ENCODE measurements around the gene SPRR5. TPM values are rescaled to one million over a fixed set of nuclear protein-coding genes. Genes with fewer than 3 reads are reported as not detected.

The SPRR5 gene
- total RNA-seq, 1 experiment from 2014 or later = not detected

- Histone ChIP-seq H3K36me3 (ENCODE audit: insufficient read depth, low read length) (no peaks in the 10 kb centered on the region), H3K4me2 (ENCODE audit: low read depth, low read length, poor library complexity, severe bottlenecking) (no peak overlapping the region), H3K9ac (ENCODE audit: low read length) (no peak overlapping the region), H4K20me1 (ENCODE audit: insufficient read depth, low read depth, low read length) (no peaks in the 10 kb centered on the region), H3K27me3 (ENCODE audit: low read length) (no peaks in the 10 kb centered on the region), H3K4me1 (ENCODE audit: low read length) (peaks cover 9% of the 10 kb centered on the region), H3K4me3 (ENCODE audit: low read length) (no peak overlapping the region), H3K27ac (ENCODE audit: low read length) (no peak overlapping the region), H3K9me3 (ENCODE audit: low read length) (no peaks in the 10 kb centered on the region), H3K9me2 (replicated peaks; ENCODE audit: insufficient read depth, low read length) (no peaks in the 10 kb centered on the region), H2AFZ (ENCODE audit: low read length) (no peak overlapping the region), H3K79me2 (ENCODE audit: low read length) (no peaks in the 10 kb centered on the region)
- no peak for DNase-seq
These were observed 12.3 kb downstream of the SPRR5 start for GRCh38 chr1:152959273-152959672.

GRCh38 chr1:152959801-152960451, 12.9 kb downstream of the SPRR5 start:
- H3K4me3 ChIP-seq (ENCODE audit: low read length) = no peak overlapping the region
- H3K36me3 ChIP-seq (ENCODE audit: insufficient read depth, low read length) = no peaks in the 10 kb centered on the region
- no peaks in the 10 kb centered on the region for H3K9me3 ChIP-seq (ENCODE audit: low read length)
- no peak overlapping the region for H3K27ac ChIP-seq (ENCODE audit: low read length)
- H3K4me2 ChIP-seq (ENCODE audit: low read depth, low read length, poor library complexity, severe bottlenecking) = no peak overlapping the region
- DNase-seq = no peak
- H2AFZ ChIP-seq (ENCODE audit: low read length) = no peak overlapping the region
- no peak overlapping the region for H3K9ac ChIP-seq (ENCODE audit: low read length)
- no peaks in the 10 kb centered on the region for H3K79me2 ChIP-seq (ENCODE audit: low read length)
- H3K4me1 ChIP-seq (ENCODE audit: low read length) = peaks cover 9% of the 10 kb centered on the region
- no peaks in the 10 kb centered on the region for H3K27me3 ChIP-seq (ENCODE audit: low read length)
- H3K9me2 ChIP-seq (replicated peaks; ENCODE audit: insufficient read depth, low read length) = no peaks in the 10 kb centered on the region
- H4K20me1 ChIP-seq (ENCODE audit: insufficient read depth, low read depth, low read length) = no peaks in the 10 kb centered on the region

GRCh38 chr1:152960452-152961044, 13.5 kb downstream of the SPRR5 start:
- no peaks in the 10 kb centered on the region for H3K27me3 ChIP-seq (ENCODE audit: low read length)
- H3K79me2 ChIP-seq (ENCODE audit: low read length) = no peaks in the 10 kb centered on the region
- peaks cover 9% of the 10 kb centered on the region for H3K4me1 ChIP-seq (ENCODE audit: low read length)
- no peaks in the 10 kb centered on the region for H3K9me3 ChIP-seq (ENCODE audit: low read length)
- no peak overlapping the region for H3K9ac ChIP-seq (ENCODE audit: low read length)
- no peak overlapping the region for H3K27ac ChIP-seq (ENCODE audit: low read length)
- H2AFZ ChIP-seq (ENCODE audit: low read length) = no peak overlapping the region
- peak overlapping the region; percentile 32 for H3K4me2 ChIP-seq (ENCODE audit: low read depth, low read length, poor library complexity, severe bottlenecking)
- no peak overlapping the region for H3K4me3 ChIP-seq (ENCODE audit: low read length)
- H3K36me3 ChIP-seq (ENCODE audit: insufficient read depth, low read length) = no peaks in the 10 kb centered on the region
- H3K9me2 ChIP-seq (replicated peaks; ENCODE audit: insufficient read depth, low read length) = no peaks in the 10 kb centered on the region
- peak; percentile 86 for DNase-seq
- no peaks in the 10 kb centered on the region for H4K20me1 ChIP-seq (ENCODE audit: insufficient read depth, low read depth, low read length)

GRCh38 chr1:152961226-152961891, 14.4 kb downstream of the SPRR5 start:
- Histone ChIP-seq H4K20me1 (ENCODE audit: insufficient read depth, low read depth, low read length) (no peaks in the 10 kb centered on the region), H3K9ac (ENCODE audit: low read length) (no peak overlapping the region), H3K4me1 (ENCODE audit: low read length) (peaks cover 9% of the 10 kb centered on the region), H3K4me2 (ENCODE audit: low read depth, low read length, poor library complexity, severe bottlenecking) (peak overlapping the region; percentile 32), H3K27ac (ENCODE audit: low read length) (no peak overlapping the region), H3K9me3 (ENCODE audit: low read length) (no peaks in the 10 kb centered on the region), H3K36me3 (ENCODE audit: insufficient read depth, low read length) (no peaks in the 10 kb centered on the region), H3K4me3 (ENCODE audit: low read length) (no peak overlapping the region), H3K27me3 (ENCODE audit: low read length) (no peaks in the 10 kb centered on the region), H3K79me2 (ENCODE audit: low read length) (no peaks in the 10 kb centered on the region), H3K9me2 (replicated peaks; ENCODE audit: insufficient read depth, low read length) (no peaks in the 10 kb centered on the region), H2AFZ (ENCODE audit: low read length) (no peak overlapping the region)
- no peak for DNase-seq

- H3K9me3 ChIP-seq (ENCODE audit: low read length) = no peaks in the 10 kb centered on the region
- H2AFZ ChIP-seq (ENCODE audit: low read length) = no peak overlapping the region
- no peaks in the 10 kb centered on the region for H3K9me2 ChIP-seq (replicated peaks; ENCODE audit: insufficient read depth, low read length)
- peak; percentile 31 for DNase-seq
- H3K9ac ChIP-seq (ENCODE audit: low read length) = no peak overlapping the region
- no peaks in the 10 kb centered on the region for H3K36me3 ChIP-seq (ENCODE audit: insufficient read depth, low read length)
- peaks cover 9% of the 10 kb centered on the region for H3K4me1 ChIP-seq (ENCODE audit: low read length)
- no peak overlapping the region for H3K27ac ChIP-seq (ENCODE audit: low read length)
- H3K79me2 ChIP-seq (ENCODE audit: low read length) = no peaks in the 10 kb centered on the region
- no peak overlapping the region for H3K4me2 ChIP-seq (ENCODE audit: low read depth, low read length, poor library complexity, severe bottlenecking)
- no peaks in the 10 kb centered on the region for H4K20me1 ChIP-seq (ENCODE audit: insufficient read depth, low read depth, low read length)
- H3K4me3 ChIP-seq (ENCODE audit: low read length) = no peak overlapping the region
- no peaks in the 10 kb centered on the region for H3K27me3 ChIP-seq (ENCODE audit: low read length)
These were observed 15.9 kb downstream of the SPRR5 start for GRCh38 chr1:152962876-152963415.

- Histone ChIP-seq H3K27me3 (ENCODE audit: low read length) (no peaks in the 10 kb centered on the region), H3K36me3 (ENCODE audit: insufficient read depth, low read length) (no peaks in the 10 kb centered on the region), H3K4me2 (ENCODE audit: low read depth, low read length, poor library complexity, severe bottlenecking) (no peak overlapping the region), H3K9ac (ENCODE audit: low read length) (no peak overlapping the region), H3K9me2 (replicated peaks; ENCODE audit: insufficient read depth, low read length) (no peaks in the 10 kb centered on the region), H3K79me2 (ENCODE audit: low read length) (no peaks in the 10 kb centered on the region), H4K20me1 (ENCODE audit: insufficient read depth, low read depth, low read length) (no peaks in the 10 kb centered on the region), H2AFZ (ENCODE audit: low read length) (no peak overlapping the region), H3K27ac (ENCODE audit: low read length) (no peak overlapping the region), H3K4me3 (ENCODE audit: low read length) (no peak overlapping the region), H3K4me1 (ENCODE audit: low read length) (peaks cover 23% of the 10 kb centered on the region), H3K9me3 (ENCODE audit: low read length) (no peaks in the 10 kb centered on the region)
- peak; percentile 31 for DNase-seq
These were observed 17.5 kb downstream of the SPRR5 start for GRCh38 chr1:152964536-152964935.

- H3K9ac ChIP-seq (ENCODE audit: low read length) = no peak overlapping the region
- H3K79me2 ChIP-seq (ENCODE audit: low read length) = no peaks in the 10 kb centered on the region
- H3K27me3 ChIP-seq (ENCODE audit: low read length) = no peaks in the 10 kb centered on the region
- H4K20me1 ChIP-seq (ENCODE audit: insufficient read depth, low read depth, low read length) = no peaks in the 10 kb centered on the region
- no peaks in the 10 kb centered on the region for H3K9me3 ChIP-seq (ENCODE audit: low read length)
- DNase-seq = no peak
- peaks cover 29% of the 10 kb centered on the region for H3K4me1 ChIP-seq (ENCODE audit: low read length)
- no peaks in the 10 kb centered on the region for H3K36me3 ChIP-seq (ENCODE audit: insufficient read depth, low read length)
- H3K4me2 ChIP-seq (ENCODE audit: low read depth, low read length, poor library complexity, severe bottlenecking) = no peak overlapping the region
- H3K4me3 ChIP-seq (ENCODE audit: low read length) = no peak overlapping the region
- no peak overlapping the region for H3K27ac ChIP-seq (ENCODE audit: low read length)
- no peak overlapping the region for H2AFZ ChIP-seq (ENCODE audit: low read length)
- no peaks in the 10 kb centered on the region for H3K9me2 ChIP-seq (replicated peaks; ENCODE audit: insufficient read depth, low read length)
These were observed 18.8 kb downstream of the SPRR5 start for GRCh38 chr1:152965853-152966252.

- Histone ChIP-seq H3K4me1 (ENCODE audit: low read length) (peaks cover 22% of the 10 kb centered on the region), H3K36me3 (ENCODE audit: insufficient read depth, low read length) (no peaks in the 10 kb centered on the region), H3K9me3 (ENCODE audit: low read length) (no peaks in the 10 kb centered on the region), H3K9me2 (replicated peaks; ENCODE audit: insufficient read depth, low read length) (no peaks in the 10 kb centered on the region), H3K9ac (ENCODE audit: low read length) (no peak overlapping the region), H2AFZ (ENCODE audit: low read length) (no peak overlapping the region), H3K4me3 (ENCODE audit: low read length) (no peak overlapping the region), H4K20me1 (ENCODE audit: insufficient read depth, low read depth, low read length) (no peaks in the 10 kb centered on the region), H3K79me2 (ENCODE audit: low read length) (no peaks in the 10 kb centered on the region), H3K4me2 (ENCODE audit: low read depth, low read length, poor library complexity, severe bottlenecking) (no peak overlapping the region), H3K27me3 (ENCODE audit: low read length) (no peaks in the 10 kb centered on the region), H3K27ac (ENCODE audit: low read length) (no peak overlapping the region)
- DNase-seq = no peak
These were observed 20.2 kb downstream of the SPRR5 start for GRCh38 chr1:152967201-152967600.
